ENCODE measurements around the gene NPTN.

DNA sequence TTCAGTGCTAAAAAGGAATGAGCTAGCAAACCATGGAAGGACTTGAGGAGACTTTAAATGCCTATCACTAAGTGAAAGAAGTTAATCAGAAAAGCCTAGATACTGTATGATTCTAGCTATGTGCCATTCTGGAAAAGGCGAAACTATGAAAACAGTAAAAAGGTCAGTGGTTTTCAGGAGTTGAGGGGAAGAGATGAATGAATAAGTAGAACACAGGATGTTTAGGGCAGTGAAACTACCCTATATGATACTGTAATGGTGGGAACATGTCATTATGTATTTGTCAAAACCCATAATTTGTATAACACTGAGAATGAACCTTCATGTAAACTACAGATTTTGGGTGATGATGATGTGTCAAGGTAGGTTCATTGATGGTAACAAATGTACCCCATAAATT lies 41.4 kb upstream of the NPTN start:
- TF ChIP-seq, protein P1, sequence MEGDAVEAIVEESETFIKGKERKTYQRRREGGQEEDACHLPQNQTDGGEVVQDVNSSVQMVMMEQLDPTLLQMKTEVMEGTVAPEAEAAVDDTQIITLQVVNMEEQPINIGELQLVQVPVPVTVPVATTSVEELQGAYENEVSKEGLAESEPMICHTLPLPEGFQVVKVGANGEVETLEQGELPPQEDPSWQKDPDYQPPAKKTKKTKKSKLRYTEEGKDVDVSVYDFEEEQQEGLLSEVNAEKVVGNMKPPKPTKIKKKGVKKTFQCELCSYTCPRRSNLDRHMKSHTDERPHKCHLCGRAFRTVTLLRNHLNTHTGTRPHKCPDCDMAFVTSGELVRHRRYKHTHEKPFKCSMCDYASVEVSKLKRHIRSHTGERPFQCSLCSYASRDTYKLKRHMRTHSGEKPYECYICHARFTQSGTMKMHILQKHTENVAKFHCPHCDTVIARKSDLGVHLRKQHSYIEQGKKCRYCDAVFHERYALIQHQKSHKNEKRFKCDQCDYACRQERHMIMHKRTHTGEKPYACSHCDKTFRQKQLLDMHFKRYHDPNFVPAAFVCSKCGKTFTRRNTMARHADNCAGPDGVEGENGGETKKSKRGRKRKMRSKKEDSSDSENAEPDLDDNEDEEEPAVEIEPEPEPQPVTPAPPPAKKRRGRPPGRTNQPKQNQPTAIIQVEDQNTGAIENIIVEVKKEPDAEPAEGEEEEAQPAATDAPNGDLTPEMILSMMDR (IDR thresholded peaks at IDR 0.05; ENCODE audit: low read depth, low read length) = no peak
- no peak for TF ChIP-seq POLR2A (IDR thresholded peaks at IDR 0.05; ENCODE audit: extremely low read depth, insufficient read length)
- TF ChIP-seq, protein P2, sequence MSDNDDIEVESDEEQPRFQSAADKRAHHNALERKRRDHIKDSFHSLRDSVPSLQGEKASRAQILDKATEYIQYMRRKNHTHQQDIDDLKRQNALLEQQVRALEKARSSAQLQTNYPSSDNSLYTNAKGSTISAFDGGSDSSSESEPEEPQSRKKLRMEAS (IDR thresholded peaks at IDR 0.05; ENCODE audit: low read depth, low read length) = no peak

Measured in NB4 (cell line).